ENCODE data around the gene SMARCA2. TPM values are rescaled to one million over a fixed set of nuclear protein-coding genes. Genes with fewer than 3 reads are reported as not detected.

The SMARCA2 gene
- total RNA-seq, 1 donor from 2014 or later = 147 TPM

DNA sequence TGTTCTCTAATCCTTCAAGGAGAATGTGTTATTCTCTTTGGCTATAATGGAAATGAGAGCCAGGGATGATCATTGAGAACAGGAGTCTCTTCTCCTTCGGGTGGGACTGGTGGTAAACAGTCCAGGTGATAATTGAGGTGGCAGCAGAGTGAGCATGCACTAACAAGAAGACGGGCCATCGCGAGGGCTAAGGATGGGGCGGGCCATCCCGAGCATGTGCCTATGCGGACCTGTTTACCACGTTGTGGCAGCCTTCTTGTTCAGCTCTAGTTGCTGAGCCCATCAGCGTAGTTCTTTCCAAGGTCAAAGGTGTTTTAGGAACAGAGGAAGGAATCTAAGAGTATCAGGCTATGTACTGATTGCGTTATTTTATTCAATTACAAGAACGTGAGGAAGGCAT lies 180.1 kb downstream of the SMARCA2 start:
- no peaks in the 10 kb centered on the region for H3K4me1 ChIP-seq
- DNase-seq (no peak), ATAC-seq (no peak)
- no peak overlapping the region for H3K4me3 ChIP-seq
- peaks cover under 1% of the 10 kb centered on the region for H3K9me3 ChIP-seq
- no peak overlapping the region for H3K27ac ChIP-seq
- H3K27me3 ChIP-seq (ENCODE audit: low read depth) = no peaks in the 10 kb centered on the region
- intact Hi-C loops (cut with DNase I) = no loop called here
- H3K36me3 ChIP-seq = peaks cover 52% of the 10 kb centered on the region
- TF ChIP-seq, protein P1, sequence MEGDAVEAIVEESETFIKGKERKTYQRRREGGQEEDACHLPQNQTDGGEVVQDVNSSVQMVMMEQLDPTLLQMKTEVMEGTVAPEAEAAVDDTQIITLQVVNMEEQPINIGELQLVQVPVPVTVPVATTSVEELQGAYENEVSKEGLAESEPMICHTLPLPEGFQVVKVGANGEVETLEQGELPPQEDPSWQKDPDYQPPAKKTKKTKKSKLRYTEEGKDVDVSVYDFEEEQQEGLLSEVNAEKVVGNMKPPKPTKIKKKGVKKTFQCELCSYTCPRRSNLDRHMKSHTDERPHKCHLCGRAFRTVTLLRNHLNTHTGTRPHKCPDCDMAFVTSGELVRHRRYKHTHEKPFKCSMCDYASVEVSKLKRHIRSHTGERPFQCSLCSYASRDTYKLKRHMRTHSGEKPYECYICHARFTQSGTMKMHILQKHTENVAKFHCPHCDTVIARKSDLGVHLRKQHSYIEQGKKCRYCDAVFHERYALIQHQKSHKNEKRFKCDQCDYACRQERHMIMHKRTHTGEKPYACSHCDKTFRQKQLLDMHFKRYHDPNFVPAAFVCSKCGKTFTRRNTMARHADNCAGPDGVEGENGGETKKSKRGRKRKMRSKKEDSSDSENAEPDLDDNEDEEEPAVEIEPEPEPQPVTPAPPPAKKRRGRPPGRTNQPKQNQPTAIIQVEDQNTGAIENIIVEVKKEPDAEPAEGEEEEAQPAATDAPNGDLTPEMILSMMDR (IDR thresholded peaks at IDR 0.05) = no peak

DNA sequence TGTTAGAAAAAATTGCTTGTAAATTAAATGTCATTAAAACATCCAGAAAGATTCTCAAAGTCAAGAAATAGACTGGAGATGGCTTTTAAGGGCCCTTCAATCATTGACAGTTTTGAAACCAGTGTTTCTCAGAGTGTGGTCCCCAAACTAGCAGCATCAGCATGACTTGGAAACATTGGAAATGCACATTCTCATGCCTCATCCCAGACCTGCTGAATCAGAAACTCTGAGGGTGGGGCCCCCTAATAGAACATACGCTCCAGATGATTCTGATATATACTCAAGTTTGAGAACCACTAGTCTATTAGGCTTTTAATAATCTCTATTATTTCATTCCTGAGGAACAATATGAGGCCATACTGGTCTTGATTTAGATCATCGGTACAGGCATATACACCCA lies 181.6 kb downstream of the SMARCA2 start:
- Histone ChIP-seq H3K27ac (no peak overlapping the region), H3K4me3 (no peak overlapping the region), H3K27me3 (ENCODE audit: low read depth) (no peaks in the 10 kb centered on the region), H3K9me3 (peaks cover 4% of the 10 kb centered on the region), H3K36me3 (peaks cover 37% of the 10 kb centered on the region), H3K4me1 (no peaks in the 10 kb centered on the region)
- intact Hi-C loops (cut with DNase I) = no loop called here
- ATAC-seq (no peak), DNase-seq (no peak)
- TF ChIP-seq, protein P1 (IDR thresholded peaks at IDR 0.05) = no peak

DNA sequence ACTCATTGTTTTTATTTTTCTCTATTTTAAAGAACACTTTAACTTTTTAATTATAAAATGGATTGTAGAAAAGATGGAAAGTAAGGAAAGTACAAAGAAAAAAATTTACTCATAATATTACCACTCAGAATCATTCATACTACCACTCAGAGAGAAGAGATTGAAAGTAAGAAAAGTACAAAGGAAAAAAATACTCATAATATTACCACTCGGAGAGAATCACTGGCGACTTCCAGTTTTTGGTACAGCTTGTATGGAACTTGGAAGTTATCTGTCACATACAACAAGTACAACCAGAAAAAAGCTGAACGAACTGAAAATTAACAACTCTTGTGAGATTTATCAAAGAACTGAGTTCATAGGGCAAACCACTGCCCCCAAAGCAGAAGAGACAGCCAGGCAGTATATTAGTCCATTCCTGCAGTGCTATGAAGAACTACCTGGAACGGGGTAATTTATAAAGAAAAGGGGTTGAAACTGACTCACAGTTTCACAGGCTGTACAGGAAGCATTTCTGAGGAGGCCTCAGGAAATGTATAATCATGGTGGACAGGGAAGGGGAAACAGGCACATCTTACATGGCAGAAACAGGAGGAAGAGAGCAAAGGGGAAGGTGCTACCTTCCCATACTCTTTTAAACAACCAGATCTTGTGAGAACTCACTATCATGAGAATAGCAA lies 183.9 kb downstream of the SMARCA2 start:
- DNase-seq (no peak), ATAC-seq (no peak)
- Histone ChIP-seq H3K4me1 (no peaks in the 10 kb centered on the region), H3K36me3 (peaks cover 14% of the 10 kb centered on the region), H3K27me3 (ENCODE audit: low read depth) (no peaks in the 10 kb centered on the region), H3K27ac (no peak overlapping the region), H3K4me3 (no peak overlapping the region), H3K9me3 (peaks cover 4% of the 10 kb centered on the region)
- intact Hi-C loops (cut with DNase I) = no loop called here
- TF ChIP-seq, protein P1 (IDR thresholded peaks at IDR 0.05) = no peak

GRCh38 chr9:2199999-2200796 lies 185.1 kb downstream of the SMARCA2 start:
- TF ChIP-seq, protein P1 (IDR thresholded peaks at IDR 0.05) = no peak
- DNase-seq (no peak), ATAC-seq (no peak)
- H3K4me3 ChIP-seq = no peak overlapping the region
- H3K27ac ChIP-seq = no peak overlapping the region
- no peaks in the 10 kb centered on the region for H3K4me1 ChIP-seq
- no peaks in the 10 kb centered on the region for H3K27me3 ChIP-seq (ENCODE audit: low read depth)
- peaks cover 4% of the 10 kb centered on the region for H3K36me3 ChIP-seq
- intact Hi-C loops (cut with DNase I) = no loop called here
- peaks cover 4% of the 10 kb centered on the region for H3K9me3 ChIP-seq

- Histone ChIP-seq H3K9me3 (no peaks in the 10 kb centered on the region), H3K4me1 (no peaks in the 10 kb centered on the region), H3K4me3 (no peak overlapping the region), H3K27me3 (ENCODE audit: low read depth) (no peaks in the 10 kb centered on the region), H3K27ac (no peak overlapping the region), H3K36me3 (no peaks in the 10 kb centered on the region)
- intact Hi-C loops (cut with DNase I) = no loop called here
- TF ChIP-seq, protein P1 (IDR thresholded peaks at IDR 0.05) = no peak
- DNase-seq (no peak), ATAC-seq (no peak)
Measured at GRCh38 chr9:2208465-2208864, 193.3 kb downstream of the SMARCA2 start.

Measured in lower lobe of right lung (tissue), 2 donors.